GM23338 (cell line): ENCODE data around the gene SUSD1.

Experiments
- CTCF ChIP-seq, 2 experiments: fragments of 200-600 bp in 1 of 2; sonication (generic) in 1 of 2; conservative IDR thresholded peaks; 2 replicates each; pipeline versions ENCODE4 v1.5.1 to v1.6.1; 2016 to 2017; ENCODE audit warnings: antibody characterized with exemption in 2 of 2, low read depth in 2 of 2, mild to moderate bottlenecking in 2 of 2, moderate library complexity in 1 of 2
- EZH2 ChIP-seq: fragments of 200-600 bp; sonication (generic); IDR thresholded peaks from one replicate; pipeline ENCODE4 v1.8.0; 2017; ENCODE audit warnings: antibody characterized with exemption, mild to moderate bottlenecking, low read depth; ENCODE audit not compliant: unreplicated experiment
- NANOG ChIP-seq: IDR thresholded peaks from 2 replicates; pipeline ENCODE4 v1.6.1; 2016; ENCODE audit warnings: antibody characterized with exemption, borderline replicate concordance
- POLR2AphosphoS5 ChIP-seq: IDR thresholded peaks from 2 replicates; pipeline ENCODE4 v1.6.1; 2016; ENCODE audit warnings: antibody characterized with exemption, low read depth
- TF ChIP-seq, protein P1 (sequence below): IDR thresholded peaks from one replicate; pipeline ENCODE4 v1.6.1; 2018; ENCODE audit warnings: antibody characterized with exemption; ENCODE audit not compliant: unreplicated experiment

DNA sequence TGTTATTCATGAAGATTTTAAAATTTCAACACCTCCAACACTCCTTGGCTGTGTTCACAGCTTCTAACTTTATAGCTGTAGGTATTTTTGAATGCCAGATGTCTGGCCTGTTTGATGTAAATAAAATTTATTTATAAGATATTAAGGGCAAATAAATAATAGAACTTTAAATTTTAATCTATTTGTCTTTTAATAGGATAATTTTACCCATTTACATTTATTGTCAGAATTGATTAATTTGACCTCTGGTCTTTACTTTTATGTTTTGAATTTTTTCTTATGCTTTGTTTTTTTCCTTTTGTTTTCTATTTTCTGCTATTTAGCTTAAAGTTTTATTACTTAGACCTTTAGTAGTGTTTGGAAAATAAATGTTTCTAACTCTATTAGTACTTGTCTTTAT, 183.9 kb downstream of the SUSD1 start:
- TF ChIP-seq CTCF (conservative IDR thresholded peaks at IDR 0.05; ENCODE audit: low read depth in 2 of 2) (no peak), EZH2 (no peak), NANOG (no peak), POLR2AphosphoS5 (no peak)
- TF ChIP-seq, protein P1, sequence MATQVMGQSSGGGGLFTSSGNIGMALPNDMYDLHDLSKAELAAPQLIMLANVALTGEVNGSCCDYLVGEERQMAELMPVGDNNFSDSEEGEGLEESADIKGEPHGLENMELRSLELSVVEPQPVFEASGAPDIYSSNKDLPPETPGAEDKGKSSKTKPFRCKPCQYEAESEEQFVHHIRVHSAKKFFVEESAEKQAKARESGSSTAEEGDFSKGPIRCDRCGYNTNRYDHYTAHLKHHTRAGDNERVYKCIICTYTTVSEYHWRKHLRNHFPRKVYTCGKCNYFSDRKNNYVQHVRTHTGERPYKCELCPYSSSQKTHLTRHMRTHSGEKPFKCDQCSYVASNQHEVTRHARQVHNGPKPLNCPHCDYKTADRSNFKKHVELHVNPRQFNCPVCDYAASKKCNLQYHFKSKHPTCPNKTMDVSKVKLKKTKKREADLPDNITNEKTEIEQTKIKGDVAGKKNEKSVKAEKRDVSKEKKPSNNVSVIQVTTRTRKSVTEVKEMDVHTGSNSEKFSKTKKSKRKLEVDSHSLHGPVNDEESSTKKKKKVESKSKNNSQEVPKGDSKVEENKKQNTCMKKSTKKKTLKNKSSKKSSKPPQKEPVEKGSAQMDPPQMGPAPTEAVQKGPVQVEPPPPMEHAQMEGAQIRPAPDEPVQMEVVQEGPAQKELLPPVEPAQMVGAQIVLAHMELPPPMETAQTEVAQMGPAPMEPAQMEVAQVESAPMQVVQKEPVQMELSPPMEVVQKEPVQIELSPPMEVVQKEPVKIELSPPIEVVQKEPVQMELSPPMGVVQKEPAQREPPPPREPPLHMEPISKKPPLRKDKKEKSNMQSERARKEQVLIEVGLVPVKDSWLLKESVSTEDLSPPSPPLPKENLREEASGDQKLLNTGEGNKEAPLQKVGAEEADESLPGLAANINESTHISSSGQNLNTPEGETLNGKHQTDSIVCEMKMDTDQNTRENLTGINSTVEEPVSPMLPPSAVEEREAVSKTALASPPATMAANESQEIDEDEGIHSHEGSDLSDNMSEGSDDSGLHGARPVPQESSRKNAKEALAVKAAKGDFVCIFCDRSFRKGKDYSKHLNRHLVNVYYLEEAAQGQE = no peak
